HUES6 (cell line): ENCODE results near the gene ZCCHC24.

Experiments
- H3K27ac ChIP-seq: 2 replicates; pipeline ENCODE4 v1.7.0; 2013; ENCODE audit warnings: low read depth, mild to moderate bottlenecking, low read length, inconsistent platforms
- H3K27me3 ChIP-seq: 2 replicates; pipeline ENCODE4 v1.6.1; 2013; ENCODE audit warnings: low read length; ENCODE audit not compliant: control insufficient read depth, insufficient read depth
- H3K36me3 ChIP-seq: 2 replicates; pipeline ENCODE4 v1.6.1; 2013; ENCODE audit warnings: low read length; ENCODE audit not compliant: control insufficient read depth, insufficient read depth
- H3K4me1 ChIP-seq: 2 replicates; pipeline ENCODE4 v1.6.1; 2013; ENCODE audit warnings: low read length; ENCODE audit not compliant: control insufficient read depth, insufficient read depth
- H3K4me3 ChIP-seq: 2 replicates; pipeline ENCODE4 v1.5.1; 2013; ENCODE audit warnings: low read depth, low read length
- H3K9ac ChIP-seq: one replicate; pipeline ENCODE4 v1.6.1; 2013; ENCODE audit warnings: mild to moderate bottlenecking, low read length
- H3K9me3 ChIP-seq: 2 replicates; pipeline ENCODE4 v1.6.1; 2013; ENCODE audit warnings: low read depth, low read length; ENCODE audit not compliant: control insufficient read depth, insufficient read depth

Gene ZCCHC24

GRCh38 chr10:79353000-79353406, 92.4 kb downstream of the ZCCHC24 start:
- Histone ChIP-seq H3K36me3 (peaks cover 70% of the 10 kb centered on the region), H3K9ac (no peak overlapping the region), H3K9me3 (no peaks in the 10 kb centered on the region), H3K27ac (no peak overlapping the region), H3K4me1 (peaks cover 7% of the 10 kb centered on the region; the same call in 1 of the 2 replicates), H3K4me3 (no peak overlapping the region), H3K27me3 (no peaks in the 10 kb centered on the region)

- H3K27ac ChIP-seq, result no peak overlapping the region
- H3K4me1 ChIP-seq, result peaks cover 8% of the 10 kb centered on the region; the same call in 1 of the 2 replicates
- H3K9ac ChIP-seq, result no peak overlapping the region
- H3K9me3 ChIP-seq, result no peaks in the 10 kb centered on the region
- H3K36me3 ChIP-seq, result peaks cover 70% of the 10 kb centered on the region
- H3K4me3 ChIP-seq, result no peak overlapping the region
- no peaks in the 10 kb centered on the region for H3K27me3 ChIP-seq
These were observed 93.2 kb downstream of the ZCCHC24 start for GRCh38 chr10:79352035-79352877.

DNA sequence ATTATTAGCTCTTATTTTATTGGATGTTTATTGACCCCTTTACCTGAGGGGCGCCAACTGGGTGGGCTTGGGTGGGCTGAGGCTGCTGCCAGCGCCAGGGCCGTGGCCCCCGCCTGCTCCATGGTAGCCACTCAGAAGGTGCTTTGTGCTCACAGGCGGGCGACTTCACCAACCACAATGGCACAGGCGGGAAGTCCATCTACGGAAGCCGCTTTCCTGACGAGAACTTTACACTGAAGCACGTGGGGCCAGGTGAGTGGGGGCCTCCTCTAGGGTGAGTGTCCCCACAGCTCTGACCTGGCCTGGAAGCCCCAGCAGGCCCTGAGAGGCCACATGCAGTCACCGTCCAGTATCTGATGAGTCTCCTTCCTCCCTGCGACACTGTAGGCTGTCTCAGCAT, 94.1 kb downstream of the ZCCHC24 start:
- Histone ChIP-seq H3K4me1 (peaks cover 16% of the 10 kb centered on the region), H3K4me3 (no peak overlapping the region), H3K36me3 (peaks cover 70% of the 10 kb centered on the region), H3K9me3 (no peaks in the 10 kb centered on the region), H3K27ac (no peak overlapping the region), H3K9ac (no peak overlapping the region), H3K27me3 (no peaks in the 10 kb centered on the region)

DNA sequence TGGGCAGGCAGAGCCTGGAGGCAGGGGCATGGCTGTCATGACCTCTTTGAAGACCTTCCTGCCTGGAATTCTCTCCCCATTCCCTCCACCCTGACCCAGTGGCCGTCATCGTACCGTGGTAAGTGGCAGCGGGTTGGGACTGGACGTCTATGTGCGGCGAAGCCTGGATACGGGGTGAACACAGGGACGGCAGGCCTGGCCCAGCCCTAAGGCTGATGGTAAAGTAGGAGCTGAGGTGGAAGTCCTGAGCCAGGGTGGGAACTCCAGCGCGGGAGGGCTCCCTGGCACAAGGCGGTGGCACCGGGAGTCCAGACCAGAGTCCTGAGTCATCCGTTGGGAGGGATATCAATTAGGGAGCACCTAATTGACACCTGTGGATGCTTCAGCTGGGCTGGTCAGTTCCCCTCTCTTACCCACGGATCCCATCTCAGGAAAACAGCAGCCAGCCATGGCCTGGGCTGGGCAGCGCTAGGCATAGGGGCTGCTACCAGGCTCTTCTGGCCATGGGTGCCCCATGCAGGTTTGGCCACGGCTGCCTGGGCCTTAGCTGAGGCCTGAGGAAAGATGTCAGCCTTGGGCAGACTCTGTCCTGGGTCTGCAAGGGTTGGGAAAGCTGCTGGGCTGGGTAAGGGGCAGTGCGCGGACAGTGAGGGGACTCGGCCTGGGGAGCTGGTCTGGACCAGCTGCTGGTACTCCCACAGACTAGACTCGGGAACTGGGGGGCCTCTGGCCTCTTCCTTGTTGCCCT, 94.8 kb downstream of the ZCCHC24 start:
- no peaks in the 10 kb centered on the region for H3K27me3 ChIP-seq
- H3K4me1 ChIP-seq, result peaks cover 19% of the 10 kb centered on the region
- H3K36me3 ChIP-seq, result peaks cover 70% of the 10 kb centered on the region
- no peak overlapping the region for H3K27ac ChIP-seq
- no peak overlapping the region for H3K4me3 ChIP-seq
- H3K9me3 ChIP-seq, result no peaks in the 10 kb centered on the region
- no peak overlapping the region for H3K9ac ChIP-seq

- Histone ChIP-seq H3K9me3 (no peaks in the 10 kb centered on the region), H3K27ac (no peak overlapping the region), H3K9ac (no peak overlapping the region), H3K27me3 (no peaks in the 10 kb centered on the region), H3K36me3 (peaks cover 63% of the 10 kb centered on the region), H3K4me1 (peaks cover 20% of the 10 kb centered on the region), H3K4me3 (no peak overlapping the region)
These were observed 95.5 kb downstream of the ZCCHC24 start for GRCh38 chr10:79349766-79350406.

DNA sequence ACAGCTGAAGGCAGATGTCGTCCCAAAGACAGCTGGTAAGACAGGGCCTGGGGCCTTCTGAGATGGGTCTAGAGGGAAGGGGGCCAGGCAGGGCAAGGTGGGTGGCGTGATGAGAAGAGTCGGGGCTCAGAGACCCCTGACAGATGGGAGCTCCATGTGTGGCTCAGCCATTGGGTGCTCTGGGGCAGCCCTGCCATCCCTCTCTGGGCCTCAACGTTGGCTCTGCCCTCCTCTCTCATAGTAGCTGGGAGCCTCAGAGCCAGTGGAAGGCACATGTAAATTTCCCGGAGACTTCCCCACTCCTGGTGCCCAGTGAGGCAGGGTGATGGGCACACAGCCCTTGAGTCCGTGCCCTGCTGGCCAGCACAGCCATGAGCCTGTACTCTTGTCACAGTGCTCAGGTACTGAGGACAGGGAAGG, 96.3 kb downstream of the ZCCHC24 start:
- H3K36me3 ChIP-seq, result peaks cover 55% of the 10 kb centered on the region
- H3K27ac ChIP-seq, result no peak overlapping the region

DNA sequence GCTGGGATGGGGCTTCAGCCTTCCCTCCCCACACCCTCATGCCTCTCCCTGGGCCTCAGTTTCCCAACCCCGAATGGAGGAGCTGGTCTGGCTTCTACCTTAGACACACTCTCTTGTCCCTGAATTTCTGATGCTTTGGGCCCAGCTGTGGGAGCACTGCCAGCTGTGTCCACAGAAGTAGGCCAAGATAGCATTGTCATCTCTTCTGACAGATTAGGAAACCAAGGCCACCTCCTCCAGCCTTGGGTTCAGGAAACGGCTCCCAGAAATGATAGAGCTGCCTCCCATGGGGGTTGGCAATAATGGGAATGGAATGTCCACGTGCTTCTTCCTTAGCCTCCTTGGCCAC, 96.8 kb downstream of the ZCCHC24 start:
- no peak overlapping the region for H3K27ac ChIP-seq
- peak overlapping the region; percentile 86; the same call in 1 of the 2 replicates for H3K4me3 ChIP-seq
- no peak overlapping the region for H3K9ac ChIP-seq

More for the DNA sequence above, 96.3 kb downstream of the ZCCHC24 start:
- Histone ChIP-seq H3K27me3 (no peaks in the 10 kb centered on the region), H3K9ac (no peak overlapping the region), H3K4me3 (no peak overlapping the region), H3K9me3 (no peaks in the 10 kb centered on the region), H3K4me1 (peaks cover 20% of the 10 kb centered on the region)

DNA sequence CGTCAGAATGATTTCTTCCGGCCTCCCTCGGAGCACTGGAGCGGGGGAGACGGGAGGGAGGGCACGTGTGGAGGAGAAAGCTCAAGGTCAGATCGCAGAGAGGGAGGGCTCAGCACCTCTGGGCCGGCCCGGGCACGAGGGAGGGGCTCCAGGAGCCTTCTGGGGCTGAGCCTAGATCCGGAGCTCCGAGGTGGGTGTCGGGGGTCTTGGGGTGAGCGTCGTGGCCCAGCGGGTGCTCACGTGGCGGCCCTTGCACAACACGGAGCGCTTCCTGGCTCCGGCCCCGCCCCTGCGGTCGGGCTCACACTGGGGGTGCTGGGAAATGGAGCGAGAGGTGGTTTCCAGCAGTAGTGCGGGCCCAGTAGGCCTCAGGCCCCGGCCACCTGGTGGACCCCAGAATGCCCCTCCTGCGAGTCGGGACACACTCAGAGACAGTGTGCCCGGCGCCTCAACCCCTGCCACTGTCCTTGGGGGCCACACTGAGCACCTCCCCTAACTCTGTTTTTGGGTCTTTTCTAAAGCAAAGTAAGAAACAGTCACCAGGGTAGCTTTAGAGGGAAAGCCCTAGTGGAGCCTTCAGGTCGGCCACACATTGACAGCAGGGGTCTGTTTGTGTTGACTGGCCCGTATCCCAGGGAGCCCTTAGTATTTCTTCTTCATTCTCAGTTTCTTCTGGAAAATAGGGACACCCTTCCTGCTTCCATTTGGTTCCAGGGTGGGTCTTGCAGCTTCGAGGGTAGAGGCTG, 97.4 kb downstream of the ZCCHC24 start:
- Histone ChIP-seq H3K9me3 (no peaks in the 10 kb centered on the region), H3K27ac (peak overlapping the region; percentile 78), H3K4me3 (peak overlapping the region; percentile 86), H3K4me1 (peaks cover 20% of the 10 kb centered on the region), H3K9ac (peak overlapping the region; percentile 91), H3K36me3 (peaks cover 45% of the 10 kb centered on the region), H3K27me3 (no peaks in the 10 kb centered on the region)

More for the DNA sequence above, 96.8 kb downstream of the ZCCHC24 start:
- peaks cover 51% of the 10 kb centered on the region for H3K36me3 ChIP-seq
- H3K9me3 ChIP-seq, result no peaks in the 10 kb centered on the region
- peaks cover 20% of the 10 kb centered on the region for H3K4me1 ChIP-seq
- H3K27me3 ChIP-seq, result no peaks in the 10 kb centered on the region

- H3K27ac ChIP-seq, result peak within 1 kb of the TSS; percentile 78
- no peaks in the 10 kb centered on the region for H3K9me3 ChIP-seq
- peak within 1 kb of the TSS; percentile 91 for H3K9ac ChIP-seq
- H3K27me3 ChIP-seq, result no peaks in the 10 kb centered on the region
- H3K4me3 ChIP-seq, result peak within 1 kb of the TSS; percentile 86
- H3K36me3 ChIP-seq, result peaks cover 38% of the 10 kb centered on the region
- H3K4me1 ChIP-seq, result peaks cover 20% of the 10 kb centered on the region
These were observed 98.1 kb downstream of the ZCCHC24 start, which contains the start of gene PPIF for GRCh38 chr10:79347226-79347893. Gene PPIF, plus strand, starts transcription at chr10:79347469. Its CDS starts 80 bp downstream, at chr10:79347549.
